ENCODE data around the gene ESR1. TPM values are rescaled to one million over a fixed set of nuclear protein-coding genes. Genes with fewer than 3 reads are reported as not detected.

ESR1 gene
- total RNA-seq, 2 donors from 2014 or later, result 0.07 to 1.3 TPM

DNA sequence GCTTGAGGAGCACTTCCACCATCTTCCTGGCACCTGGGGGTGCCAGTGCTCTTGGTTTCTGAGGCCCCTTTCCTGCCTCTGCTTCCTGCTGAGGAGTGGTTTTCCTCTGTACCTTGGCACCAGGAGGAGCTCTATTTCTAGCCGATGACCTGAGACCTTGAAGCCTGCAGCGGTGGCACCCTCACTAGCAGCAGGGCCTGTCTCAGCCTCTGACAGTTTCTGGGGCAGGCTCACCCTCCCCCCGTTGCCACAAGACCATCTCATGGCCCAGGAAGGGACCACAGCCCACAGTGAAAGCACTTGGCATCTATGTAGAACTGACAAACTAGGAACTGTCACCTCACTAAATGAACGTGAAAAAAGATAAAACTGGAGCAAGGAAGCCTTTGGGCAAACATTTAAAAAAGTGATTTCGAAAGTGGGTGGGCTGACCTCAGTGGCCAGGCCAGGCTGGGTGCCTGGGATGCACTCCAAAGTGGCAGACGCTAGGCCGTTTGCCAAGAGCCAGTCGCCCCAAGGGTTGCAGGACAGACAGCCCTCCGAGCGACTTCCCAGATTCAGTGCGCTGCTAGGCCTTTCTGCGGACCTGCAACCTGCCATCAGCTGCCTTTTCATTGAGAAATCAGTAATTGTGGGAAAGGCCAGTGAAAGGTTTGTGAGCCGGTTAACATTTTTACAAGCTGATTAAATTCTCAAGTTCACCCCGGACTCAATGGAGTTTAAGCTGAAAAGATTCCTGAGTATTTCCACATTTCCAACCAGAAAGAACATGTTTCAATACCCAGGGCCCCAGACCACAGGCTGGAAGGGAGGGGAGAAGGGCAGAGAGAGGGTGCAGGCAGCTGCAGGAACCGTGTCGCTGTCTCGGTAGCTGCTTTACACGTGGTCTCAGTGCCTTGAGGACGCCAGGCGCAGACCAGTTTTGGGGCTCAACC lies 303.7 kb downstream of the ESR1 start:
- Mint-ChIP-seq H3K27me3 (ENCODE audit: low read depth) (no peaks in the 10 kb centered on the region), H3K4me3 (no peak overlapping the region), H3K27ac (no peak overlapping the region), H3K9me3 (no peaks in the 10 kb centered on the region), H3K36me3 (ENCODE audit: insufficient read depth in 2 of 2) (no peaks in the 10 kb centered on the region), H3K4me1 (ENCODE audit: low read depth) (peaks cover 7% of the 10 kb centered on the region)
- ATAC-seq (replicated peaks in 1 of 2) (no peak), DNase-seq (no peak)

DNA sequence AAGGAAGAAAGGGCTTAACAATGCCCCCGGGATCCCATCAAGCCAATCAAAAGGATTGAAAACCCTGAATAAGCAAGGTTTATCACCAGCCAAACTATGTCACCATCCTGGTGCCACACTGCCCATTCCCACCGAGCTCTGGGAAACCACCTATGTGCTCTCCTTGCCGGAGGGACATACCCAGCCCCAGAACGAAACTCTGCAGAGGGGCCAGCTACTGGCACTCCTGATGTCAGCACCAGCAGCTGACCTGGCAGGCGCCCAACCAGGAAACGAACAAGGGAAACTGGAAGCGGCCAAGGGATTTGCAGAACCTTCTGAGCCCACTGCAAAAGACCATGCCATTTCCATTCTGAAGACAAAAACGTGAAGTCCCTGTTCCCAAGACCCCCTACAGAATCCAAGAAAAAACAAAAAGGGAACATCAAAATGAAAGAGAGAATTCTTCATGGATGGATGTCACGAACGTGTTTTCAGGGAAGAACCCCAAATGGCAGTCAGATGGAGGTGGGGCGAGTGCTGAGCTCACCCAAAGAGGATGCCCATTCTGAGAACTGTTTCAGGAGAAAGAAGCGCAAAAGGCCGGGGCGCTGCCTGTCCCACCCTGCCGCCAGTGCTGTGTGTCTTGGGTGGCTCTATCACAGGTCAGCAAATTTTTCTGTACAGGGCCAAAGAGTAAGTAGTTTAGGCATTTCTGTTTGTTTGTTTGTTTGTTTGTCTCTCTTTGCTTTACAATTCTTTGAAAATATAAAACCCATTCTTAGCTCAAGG lies 305.2 kb downstream of the ESR1 start:
- H3K4me3 Mint-ChIP-seq, result no peak overlapping the region
- H3K4me1 Mint-ChIP-seq (ENCODE audit: low read depth), result peaks cover 7% of the 10 kb centered on the region
- no peak overlapping the region for H3K27ac Mint-ChIP-seq
- no peaks in the 10 kb centered on the region for H3K9me3 Mint-ChIP-seq
- DNase-seq (no peak), ATAC-seq (replicated peaks in 1 of 2) (no peak)
- H3K27me3 Mint-ChIP-seq (ENCODE audit: low read depth), result no peaks in the 10 kb centered on the region
- no peaks in the 10 kb centered on the region for H3K36me3 Mint-ChIP-seq (ENCODE audit: insufficient read depth in 2 of 2)

DNA sequence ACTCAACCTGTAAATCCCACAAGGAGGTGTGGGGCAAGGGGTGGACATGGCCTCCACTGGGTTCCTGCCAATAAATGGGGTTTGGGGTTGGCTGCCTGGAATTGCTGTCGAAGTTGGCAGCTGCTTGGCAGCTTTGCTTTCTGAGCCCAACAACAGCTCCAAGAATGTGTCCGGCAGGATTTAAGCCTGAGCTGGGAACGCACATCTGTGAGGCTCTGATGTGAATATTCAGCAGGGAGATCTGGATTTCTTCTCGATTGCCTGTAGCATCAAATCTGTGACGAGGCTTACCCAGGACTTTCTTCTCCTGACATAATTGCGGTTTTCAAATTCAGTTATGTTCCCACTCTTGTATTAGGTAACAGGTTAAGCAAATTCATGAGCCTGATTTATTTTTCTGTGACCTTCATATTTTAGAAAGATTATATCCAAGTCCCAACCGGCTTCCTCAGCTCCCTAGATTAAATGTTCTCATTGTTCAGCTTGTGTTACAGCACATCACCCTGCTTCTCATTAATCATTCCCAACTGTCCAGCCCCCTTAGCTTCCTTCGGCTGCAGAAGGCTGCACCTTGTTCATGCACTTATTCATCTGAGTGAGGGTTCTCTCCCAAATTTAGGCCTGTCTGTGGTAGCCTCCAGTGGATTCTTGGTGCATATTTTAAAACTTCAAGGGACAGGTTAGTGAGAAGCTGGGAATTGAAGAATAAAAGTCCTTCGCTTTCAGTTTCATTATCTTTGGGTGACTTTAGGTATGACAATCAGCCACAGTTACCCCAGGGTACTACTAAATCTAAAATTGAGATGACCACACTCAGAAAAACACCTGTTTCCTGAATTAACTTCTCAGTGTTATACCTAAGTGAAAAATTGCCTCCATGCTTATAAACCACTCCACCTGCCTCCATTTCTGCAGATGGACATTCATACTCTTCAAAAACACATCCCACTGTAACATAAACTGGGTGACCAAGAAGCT lies 310.0 kb downstream of the ESR1 start:
- Mint-ChIP-seq H3K27ac (no peak overlapping the region), H3K27me3 (ENCODE audit: low read depth) (no peaks in the 10 kb centered on the region), H3K4me1 (ENCODE audit: low read depth) (peaks cover 7% of the 10 kb centered on the region), H3K9me3 (peaks cover 0 to 3% of the 10 kb centered on the region in 2 donors), H3K36me3 (ENCODE audit: insufficient read depth in 2 of 2) (peaks cover 2 to 9% of the 10 kb centered on the region in 2 donors), H3K4me3 (no peak overlapping the region)
- ATAC-seq (replicated peaks in 1 of 2) (peak in 1 of 2 donors; percentile 26), DNase-seq (no peak)

DNA sequence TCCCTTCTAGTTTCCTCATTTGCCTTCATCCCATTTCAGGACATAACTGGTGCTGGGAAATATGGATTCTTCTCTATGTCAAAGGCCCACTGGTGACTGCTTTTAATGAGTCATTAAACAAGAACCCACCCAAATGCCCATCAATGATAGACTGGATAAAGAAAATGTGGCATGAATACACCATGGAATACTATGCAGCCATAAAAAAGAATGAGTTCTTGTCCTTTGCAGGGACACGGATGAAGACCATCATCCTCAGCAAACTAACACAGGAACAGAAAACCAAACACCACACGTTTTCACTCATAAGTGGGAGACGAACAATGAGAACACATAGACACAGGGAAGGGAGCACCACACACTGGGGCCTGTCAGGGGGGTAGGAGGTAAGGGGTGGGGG lies 310.7 kb downstream of the ESR1 start:
- peaks cover 2 to 9% of the 10 kb centered on the region in 2 donors for H3K36me3 Mint-ChIP-seq (ENCODE audit: insufficient read depth in 2 of 2)
- no peak overlapping the region for H3K27ac Mint-ChIP-seq
- ATAC-seq (replicated peaks in 1 of 2), result no peak

DNA sequence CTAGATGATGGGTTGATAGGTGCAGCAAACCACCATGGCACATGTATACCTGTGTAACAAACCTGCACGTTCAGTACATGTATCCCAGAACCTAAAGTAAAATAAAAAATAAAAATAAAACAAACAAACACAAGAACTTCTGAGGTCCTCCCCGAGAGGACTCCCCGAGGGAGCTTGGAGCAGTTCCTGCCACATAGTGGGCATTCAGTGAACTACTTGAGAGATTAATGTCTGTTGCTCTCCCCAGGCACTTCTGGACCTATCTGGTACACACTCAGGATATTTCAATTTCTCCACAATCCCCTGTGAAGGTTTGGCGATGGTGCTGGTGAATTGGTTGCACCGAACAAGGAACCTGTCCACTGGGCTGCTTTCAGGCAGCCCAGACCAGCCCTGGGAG lies 311.2 kb downstream of the ESR1 start:
- H3K4me3 Mint-ChIP-seq, result no peak overlapping the region
- peaks cover 2 to 9% of the 10 kb centered on the region in 2 donors for H3K36me3 Mint-ChIP-seq (ENCODE audit: insufficient read depth in 2 of 2)
- peaks cover 0 to 3% of the 10 kb centered on the region in 2 donors for H3K9me3 Mint-ChIP-seq

More for the DNA sequence above, 310.7 kb downstream of the ESR1 start:
- Mint-ChIP-seq H3K27me3 (ENCODE audit: low read depth) (no peaks in the 10 kb centered on the region), H3K4me3 (no peak overlapping the region), H3K4me1 (ENCODE audit: low read depth) (peaks cover 7% of the 10 kb centered on the region), H3K9me3 (peaks cover 0 to 3% of the 10 kb centered on the region in 2 donors)
- no peak for DNase-seq

DNA sequence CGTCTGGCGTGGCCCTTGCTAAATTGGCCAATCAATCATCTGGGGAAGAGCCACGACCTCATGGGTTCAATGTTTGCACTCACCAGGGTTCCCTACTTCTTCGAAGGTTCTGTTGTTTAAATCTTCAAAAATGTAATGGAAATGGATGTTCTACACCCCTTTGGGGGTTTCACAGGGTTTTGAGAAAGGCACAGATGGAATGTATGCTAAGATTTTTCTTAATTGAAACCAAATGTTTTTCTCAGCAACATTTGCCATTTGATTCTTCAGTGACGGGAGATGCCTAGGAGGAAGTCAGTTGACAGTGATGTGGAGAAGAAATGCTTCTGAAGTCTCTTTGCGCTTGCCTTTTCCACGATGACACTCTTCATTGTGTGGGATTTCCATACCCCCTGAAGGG lies 312.3 kb downstream of the ESR1 start:
- peaks cover 7% of the 10 kb centered on the region for H3K4me1 Mint-ChIP-seq (ENCODE audit: low read depth)
- no peak overlapping the region for H3K4me3 Mint-ChIP-seq

More for the DNA sequence above, 311.2 kb downstream of the ESR1 start:
- no peak for ATAC-seq (replicated peaks in 1 of 2)
- DNase-seq, result no peak
- Mint-ChIP-seq H3K27ac (no peak overlapping the region), H3K27me3 (ENCODE audit: low read depth) (no peaks in the 10 kb centered on the region), H3K4me1 (ENCODE audit: low read depth) (peaks cover 7% of the 10 kb centered on the region)

DNA sequence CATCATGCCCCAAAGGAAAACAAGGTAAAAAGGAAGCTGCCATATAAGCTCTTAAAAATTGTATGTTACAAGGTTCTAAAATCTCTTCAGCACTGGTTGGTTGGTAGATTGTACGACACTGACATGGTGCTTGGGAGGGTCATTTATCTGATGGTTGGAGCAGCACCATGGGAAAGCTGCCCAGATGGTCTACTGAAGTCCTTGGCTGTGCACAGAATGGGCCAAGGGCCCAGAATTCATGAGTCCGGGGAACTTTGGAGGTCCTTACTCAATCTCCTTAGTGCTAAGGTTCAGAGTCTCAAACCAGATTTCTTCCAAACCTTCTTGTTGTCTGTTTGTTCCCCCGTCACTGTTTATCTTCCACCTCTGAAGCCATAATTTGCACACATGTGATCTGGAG lies 314.4 kb downstream of the ESR1 start:
- ATAC-seq (replicated peaks in 1 of 2) (no peak), DNase-seq (no peak)
- Mint-ChIP-seq H3K36me3 (ENCODE audit: insufficient read depth in 2 of 2) (peaks cover 2 to 9% of the 10 kb centered on the region in 2 donors), H3K27ac (peak overlapping the region; percentile 40), H3K27me3 (ENCODE audit: low read depth) (no peaks in the 10 kb centered on the region), H3K4me3 (no peak overlapping the region), H3K9me3 (peaks cover 0 to 3% of the 10 kb centered on the region in 2 donors), H3K4me1 (ENCODE audit: low read depth) (no peaks in the 10 kb centered on the region)

More for the DNA sequence above, 312.3 kb downstream of the ESR1 start:
- ATAC-seq (replicated peaks in 1 of 2), result no peak
- Mint-ChIP-seq H3K9me3 (peaks cover 0 to 3% of the 10 kb centered on the region in 2 donors), H3K36me3 (ENCODE audit: insufficient read depth in 2 of 2) (peaks cover 2 to 9% of the 10 kb centered on the region in 2 donors), H3K27me3 (ENCODE audit: low read depth) (no peaks in the 10 kb centered on the region), H3K27ac (no peak overlapping the region)
- DNase-seq, result no peak

DNA sequence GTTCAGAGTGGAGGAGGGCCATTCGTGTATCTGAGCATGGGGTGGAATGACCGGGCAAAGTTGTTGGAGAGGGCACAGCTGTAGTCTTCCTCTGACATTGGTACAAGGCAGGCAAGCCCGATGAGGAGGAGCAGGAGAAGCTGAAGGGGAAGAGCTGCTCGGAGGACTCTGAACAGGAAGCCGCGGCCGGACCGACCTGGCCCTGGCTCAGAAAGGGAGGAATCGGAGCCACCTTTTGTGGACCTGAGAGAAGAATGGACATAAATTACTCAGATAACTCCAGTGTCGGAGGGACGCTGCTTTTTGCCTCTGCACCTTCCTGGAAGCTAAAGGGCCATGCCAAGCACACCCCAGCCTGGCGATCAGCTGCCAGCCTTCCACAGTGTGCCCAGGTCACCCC lies 315.0 kb downstream of the ESR1 start:
- no peaks in the 10 kb centered on the region for H3K27me3 Mint-ChIP-seq (ENCODE audit: low read depth)
- ATAC-seq (replicated peaks in 1 of 2), result no peak
- H3K4me3 Mint-ChIP-seq, result no peak overlapping the region
- H3K36me3 Mint-ChIP-seq (ENCODE audit: insufficient read depth in 2 of 2), result peaks cover 2 to 9% of the 10 kb centered on the region in 2 donors
- DNase-seq, result no peak
- no peak overlapping the region for H3K27ac Mint-ChIP-seq
- H3K4me1 Mint-ChIP-seq (ENCODE audit: low read depth), result no peaks in the 10 kb centered on the region
- H3K9me3 Mint-ChIP-seq, result peaks cover 0 to 3% of the 10 kb centered on the region in 2 donors

DNA sequence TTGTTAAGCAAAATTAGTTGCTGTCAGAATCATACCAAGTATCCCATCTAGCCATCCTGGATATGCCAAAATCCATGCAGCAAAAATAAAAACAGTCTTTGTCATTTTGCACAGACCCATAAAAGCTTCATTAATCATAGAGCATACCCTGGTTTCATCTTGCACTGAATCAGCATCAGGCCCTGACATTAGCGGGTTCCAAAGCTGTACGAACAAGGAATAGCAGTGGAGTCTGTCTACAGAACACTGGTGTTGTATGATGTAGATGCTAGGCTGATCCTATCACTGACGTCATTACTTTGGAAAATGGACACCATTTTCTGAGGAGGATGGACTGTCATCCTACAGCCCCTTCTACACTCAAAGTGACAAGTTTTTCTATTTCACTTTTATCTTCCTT lies 315.6 kb downstream of the ESR1 start:
- H3K4me1 Mint-ChIP-seq (ENCODE audit: low read depth), result no peaks in the 10 kb centered on the region
- no peak overlapping the region for H3K4me3 Mint-ChIP-seq
- H3K36me3 Mint-ChIP-seq (ENCODE audit: insufficient read depth in 2 of 2), result peaks cover 2 to 9% of the 10 kb centered on the region in 2 donors
- H3K9me3 Mint-ChIP-seq, result peaks cover 0 to 3% of the 10 kb centered on the region in 2 donors
- DNase-seq, result no peak
- H3K27ac Mint-ChIP-seq, result no peak overlapping the region
- no peak for ATAC-seq (replicated peaks in 1 of 2)
- H3K27me3 Mint-ChIP-seq (ENCODE audit: low read depth), result no peaks in the 10 kb centered on the region

DNA sequence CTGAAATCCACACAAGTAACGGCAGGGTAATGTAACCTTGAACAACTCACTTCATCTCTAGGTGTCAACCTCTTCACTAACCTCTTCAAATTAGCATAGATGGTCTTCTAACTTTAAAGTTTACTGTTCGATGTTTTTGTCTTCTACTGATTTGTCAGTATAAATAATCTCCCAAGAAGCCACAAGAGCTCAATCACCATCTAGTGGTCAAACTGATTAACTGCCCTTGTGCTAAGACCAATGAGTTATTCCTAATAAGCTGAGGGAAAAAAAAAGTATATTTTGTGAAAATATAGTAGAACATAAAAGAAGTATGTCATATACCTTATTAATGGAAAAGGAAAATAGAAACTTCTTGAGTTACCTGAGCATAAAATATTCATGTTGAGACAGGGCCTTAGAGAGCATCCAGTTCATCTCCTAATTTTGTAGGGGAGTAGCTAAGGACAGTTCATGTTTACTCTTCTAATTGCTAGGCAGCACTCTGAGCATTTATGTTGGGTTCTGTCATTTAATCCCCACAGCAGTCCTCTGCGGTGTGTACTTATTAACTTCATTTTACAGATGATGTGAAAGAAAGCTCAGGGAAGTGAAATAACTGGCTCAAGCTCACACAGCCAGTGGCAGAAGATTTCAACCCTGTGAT lies 317.1 kb downstream of the ESR1 start:
- Mint-ChIP-seq H3K27me3 (ENCODE audit: low read depth) (no peaks in the 10 kb centered on the region), H3K4me3 (no peak overlapping the region), H3K4me1 (ENCODE audit: low read depth) (no peaks in the 10 kb centered on the region), H3K27ac (peak overlapping the region; percentile 19), H3K9me3 (no peaks in the 10 kb centered on the region), H3K36me3 (ENCODE audit: insufficient read depth in 2 of 2) (peaks cover 3 to 8% of the 10 kb centered on the region in 2 donors)
- no peak for ATAC-seq (replicated peaks in 1 of 2)
- DNase-seq, result no peak

DNA sequence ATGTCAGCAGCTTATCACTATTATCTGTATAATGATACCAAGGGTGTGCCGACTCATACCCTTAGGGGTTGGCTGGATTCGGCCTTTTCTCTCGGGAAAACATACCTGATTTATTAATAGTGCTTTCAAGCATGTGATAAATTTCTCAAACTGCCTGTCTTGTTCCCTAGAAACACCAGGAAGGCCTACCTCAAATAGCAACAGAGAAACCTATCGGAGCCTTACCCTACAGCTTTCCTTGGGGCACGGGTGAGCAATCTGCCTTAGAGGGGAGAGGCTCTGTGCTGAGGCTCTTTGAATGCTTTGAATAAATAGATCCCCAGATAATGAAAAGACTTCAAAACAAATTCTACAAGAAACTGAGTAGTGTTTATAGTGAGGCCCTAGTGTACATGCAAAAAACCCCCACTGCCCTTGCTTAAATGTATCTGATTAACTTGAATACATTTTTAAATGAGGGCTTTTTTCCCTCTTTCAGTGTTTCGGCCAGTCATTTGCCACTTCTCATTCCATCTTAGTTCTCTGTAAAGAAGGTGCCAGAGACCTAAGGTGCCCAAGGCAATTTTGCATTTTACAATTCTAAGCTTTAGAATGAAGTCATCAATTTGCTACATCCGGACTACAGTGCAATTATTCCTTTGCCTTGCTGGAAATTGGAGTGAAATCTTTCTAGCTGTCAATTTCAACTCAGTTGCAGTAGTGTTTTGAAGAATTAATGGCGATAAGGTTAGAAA lies 320.1 kb downstream of the ESR1 start:
- H3K27me3 Mint-ChIP-seq (ENCODE audit: low read depth), result no peaks in the 10 kb centered on the region
- no peak overlapping the region for H3K27ac Mint-ChIP-seq
- H3K36me3 Mint-ChIP-seq (ENCODE audit: insufficient read depth in 2 of 2), result peaks cover 3 to 6% of the 10 kb centered on the region in 2 donors
- no peak overlapping the region for H3K4me3 Mint-ChIP-seq
- H3K9me3 Mint-ChIP-seq, result no peaks in the 10 kb centered on the region
- DNase-seq (no peak), ATAC-seq (replicated peaks in 1 of 2) (no peak)
- H3K4me1 Mint-ChIP-seq (ENCODE audit: low read depth), result no peaks in the 10 kb centered on the region
